Loucy (cell line): ENCODE measurements around the gene TUB.

Experiments used
- EZH2phosphoT487 ChIP-seq: fragments of 200-600 bp; IDR thresholded peaks from 2 replicates; pipeline ENCODE4 v1.6.1; 2018; ENCODE audit warnings: antibody characterized with exemption, mild to moderate bottlenecking, moderate library complexity, borderline replicate concordance
- TF ChIP-seq, protein P1 (sequence below): fragments of 200-600 bp; sonication (generic); conservative IDR thresholded peaks from 2 replicates; pipeline ENCODE4 v1.5.1; 2014; ENCODE audit warnings: mild to moderate bottlenecking, antibody characterized with exemption, low read length

DNA sequence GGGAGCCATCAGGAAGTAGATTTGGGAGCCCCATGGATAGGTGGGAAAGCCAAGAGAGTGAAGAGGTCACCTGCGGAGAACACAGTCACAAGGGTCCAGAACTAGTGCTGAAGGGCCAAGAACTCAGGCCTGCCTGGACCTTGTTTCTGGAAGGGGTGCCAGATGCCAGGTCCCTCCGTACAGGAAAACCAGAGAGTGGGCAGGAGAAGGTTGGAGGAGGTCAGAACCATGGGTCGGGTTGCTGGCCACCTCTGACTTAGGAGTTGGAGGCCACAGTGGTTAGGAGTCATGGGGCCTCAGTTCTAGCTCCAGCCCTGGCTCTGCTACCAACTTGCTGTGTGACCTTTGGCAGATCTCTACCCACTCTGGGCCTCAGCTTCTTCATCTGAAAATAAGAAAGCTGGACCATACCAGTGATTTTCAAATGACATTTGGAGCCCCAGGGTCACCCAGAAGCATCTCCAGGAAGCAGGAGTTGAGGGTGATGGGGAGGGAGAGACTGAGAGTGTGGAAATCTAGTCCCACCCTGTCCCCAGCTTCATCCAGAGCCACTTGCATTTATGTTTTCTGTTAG lies 20.8 kb upstream of the TUB start:
- TF ChIP-seq, protein P1, sequence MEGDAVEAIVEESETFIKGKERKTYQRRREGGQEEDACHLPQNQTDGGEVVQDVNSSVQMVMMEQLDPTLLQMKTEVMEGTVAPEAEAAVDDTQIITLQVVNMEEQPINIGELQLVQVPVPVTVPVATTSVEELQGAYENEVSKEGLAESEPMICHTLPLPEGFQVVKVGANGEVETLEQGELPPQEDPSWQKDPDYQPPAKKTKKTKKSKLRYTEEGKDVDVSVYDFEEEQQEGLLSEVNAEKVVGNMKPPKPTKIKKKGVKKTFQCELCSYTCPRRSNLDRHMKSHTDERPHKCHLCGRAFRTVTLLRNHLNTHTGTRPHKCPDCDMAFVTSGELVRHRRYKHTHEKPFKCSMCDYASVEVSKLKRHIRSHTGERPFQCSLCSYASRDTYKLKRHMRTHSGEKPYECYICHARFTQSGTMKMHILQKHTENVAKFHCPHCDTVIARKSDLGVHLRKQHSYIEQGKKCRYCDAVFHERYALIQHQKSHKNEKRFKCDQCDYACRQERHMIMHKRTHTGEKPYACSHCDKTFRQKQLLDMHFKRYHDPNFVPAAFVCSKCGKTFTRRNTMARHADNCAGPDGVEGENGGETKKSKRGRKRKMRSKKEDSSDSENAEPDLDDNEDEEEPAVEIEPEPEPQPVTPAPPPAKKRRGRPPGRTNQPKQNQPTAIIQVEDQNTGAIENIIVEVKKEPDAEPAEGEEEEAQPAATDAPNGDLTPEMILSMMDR = no peak
- no peak for TF ChIP-seq EZH2phosphoT487
